ENCODE results near the gene ANKRD13C. TPM values are rescaled to one million over a fixed set of nuclear protein-coding genes. Genes with fewer than 3 reads are reported as not detected.

ANKRD13C gene
- total RNA-seq, 6 experiments from 2014 or later, result 16.1 to 19.8 (median 19.1) TPM

GRCh38 chr1:70396607-70397006, 42.1 kb upstream of the ANKRD13C start:
- H3K4me3 Mint-ChIP-seq, result no peak overlapping the region
- no peaks in the 10 kb centered on the region for H3K36me3 Mint-ChIP-seq (ENCODE audit: low read depth)
- H3K4me1 Mint-ChIP-seq (ENCODE audit: low read depth), result no peaks in the 10 kb centered on the region
- H3K9me3 Mint-ChIP-seq, result no peaks in the 10 kb centered on the region
- TF ChIP-seq CTCF (IDR thresholded peaks at IDR 0.05), result no peak
- H3K27me3 Mint-ChIP-seq (ENCODE audit: insufficient read depth), result peaks cover 22% of the 10 kb centered on the region
- no peak overlapping the region for H3K27ac Mint-ChIP-seq
- DNase-seq, result no peak

GRCh38 chr1:70392626-70393025, 38.1 kb upstream of the ANKRD13C start:
- Mint-ChIP-seq H3K36me3 (ENCODE audit: low read depth) (no peaks in the 10 kb centered on the region), H3K9me3 (no peaks in the 10 kb centered on the region), H3K27ac (no peak overlapping the region), H3K4me1 (ENCODE audit: low read depth) (no peaks in the 10 kb centered on the region), H3K4me3 (no peak overlapping the region), H3K27me3 (ENCODE audit: insufficient read depth) (peaks cover 22% of the 10 kb centered on the region)
- TF ChIP-seq CTCF (IDR thresholded peaks at IDR 0.05), result no peak
- DNase-seq, result no peak

- Mint-ChIP-seq H3K27ac (no peak overlapping the region), H3K9me3 (no peaks in the 10 kb centered on the region), H3K4me1 (ENCODE audit: low read depth) (no peaks in the 10 kb centered on the region), H3K27me3 (ENCODE audit: insufficient read depth) (peaks cover 10% of the 10 kb centered on the region), H3K36me3 (ENCODE audit: low read depth) (no peaks in the 10 kb centered on the region), H3K4me3 (no peak overlapping the region)
- no peak for DNase-seq
- no peak for TF ChIP-seq CTCF (IDR thresholded peaks at IDR 0.05)
These were observed 33.0 kb upstream of the ANKRD13C start for GRCh38 chr1:70387507-70387906.

- no peak for TF ChIP-seq CTCF (IDR thresholded peaks at IDR 0.05)
- H3K4me1 Mint-ChIP-seq (ENCODE audit: low read depth), result no peaks in the 10 kb centered on the region
- no peak overlapping the region for H3K27ac Mint-ChIP-seq
- no peaks in the 10 kb centered on the region for H3K36me3 Mint-ChIP-seq (ENCODE audit: low read depth)
- no peak overlapping the region for H3K4me3 Mint-ChIP-seq
- peaks cover 6% of the 10 kb centered on the region; the same call in 1 of the 2 replicates for H3K27me3 Mint-ChIP-seq (ENCODE audit: insufficient read depth)
- H3K9me3 Mint-ChIP-seq, result no peaks in the 10 kb centered on the region
- no peak for DNase-seq
These were observed 31.6 kb upstream of the ANKRD13C start for GRCh38 chr1:70386121-70386520.

GRCh38 chr1:70385477-70385876, 31.0 kb upstream of the ANKRD13C start:
- Mint-ChIP-seq H3K4me1 (ENCODE audit: low read depth) (no peaks in the 10 kb centered on the region), H3K4me3 (no peak overlapping the region), H3K36me3 (ENCODE audit: low read depth) (no peaks in the 10 kb centered on the region), H3K27me3 (ENCODE audit: insufficient read depth) (peaks cover 5% of the 10 kb centered on the region; the same call in 1 of the 2 replicates), H3K9me3 (no peaks in the 10 kb centered on the region), H3K27ac (no peak overlapping the region)
- no peak for TF ChIP-seq CTCF (IDR thresholded peaks at IDR 0.05)
- DNase-seq, result no peak

- Mint-ChIP-seq H3K9me3 (no peaks in the 10 kb centered on the region), H3K36me3 (ENCODE audit: low read depth) (no peaks in the 10 kb centered on the region), H3K27ac (no peak overlapping the region), H3K27me3 (ENCODE audit: insufficient read depth) (peaks cover 7% of the 10 kb centered on the region; the same call in 1 of the 2 replicates), H3K4me3 (no peak overlapping the region), H3K4me1 (ENCODE audit: low read depth) (no peaks in the 10 kb centered on the region)
- DNase-seq, result no peak
- TF ChIP-seq CTCF (IDR thresholded peaks at IDR 0.05), result no peak
These were observed 30.0 kb upstream of the ANKRD13C start for GRCh38 chr1:70384542-70384941.

All from HFFc6 (cell line).